Cortex of kidney (tissue), 1 donor: ENCODE results near the gene NUDT7.

Experiments
- DNase-seq: peaks from one replicate; lab custom pipeline; 2025; lab: John Stamatoyannopoulos, UW

Gene NUDT7

GRCh38 chr16:77722309-77723107 lies at the start of gene NUDT7:
Gene NUDT7 (plus strand): TSS chr16:77722514. CDS start chr16:77722583, 69 bp downstream.
- DNase-seq: no peak

- no peak for DNase-seq
Observed at GRCh38 chr16:77674888-77675287, 47.4 kb upstream of the NUDT7 start.

- no peak for DNase-seq
Observed at GRCh38 chr16:77675464-77676324, 46.6 kb upstream of the NUDT7 start.

GRCh38 chr16:77677129-77677528 lies 45.2 kb upstream of the NUDT7 start:
- DNase-seq: no peak

GRCh38 chr16:77679391-77679790 lies 42.9 kb upstream of the NUDT7 start:
- no peak for DNase-seq

- no peak for DNase-seq
Observed at GRCh38 chr16:77679901-77680300, 42.4 kb upstream of the NUDT7 start.

- DNase-seq: no peak
Observed at GRCh38 chr16:77680496-77680895, 41.8 kb upstream of the NUDT7 start.

- no peak for DNase-seq
Observed at GRCh38 chr16:77682586-77682985, 39.7 kb upstream of the NUDT7 start.

- no peak for DNase-seq
Observed at GRCh38 chr16:77683397-77684180, 38.7 kb upstream of the NUDT7 start.

GRCh38 chr16:77684181-77684526 lies 38.2 kb upstream of the NUDT7 start:
- no peak for DNase-seq

GRCh38 chr16:77686385-77686784 lies 35.9 kb upstream of the NUDT7 start:
- DNase-seq: no peak

GRCh38 chr16:77689971-77690370 lies 32.3 kb upstream of the NUDT7 start:
- no peak for DNase-seq

- DNase-seq: no peak
Observed at GRCh38 chr16:77690416-77690815, 31.9 kb upstream of the NUDT7 start.

GRCh38 chr16:77692612-77693011 lies 29.7 kb upstream of the NUDT7 start:
- no peak for DNase-seq

GRCh38 chr16:77696149-77696548 lies 26.2 kb upstream of the NUDT7 start:
- no peak for DNase-seq

- DNase-seq: no peak
Observed at GRCh38 chr16:77700846-77701245, 21.5 kb upstream of the NUDT7 start.

GRCh38 chr16:77705351-77705750 lies 17.0 kb upstream of the NUDT7 start:
- DNase-seq: no peak

GRCh38 chr16:77711179-77711578 lies 11.1 kb upstream of the NUDT7 start:
- DNase-seq: no peak

GRCh38 chr16:77711775-77712174 lies 10.5 kb upstream of the NUDT7 start:
- DNase-seq: no peak

- no peak for DNase-seq
Observed at GRCh38 chr16:77715145-77715544, 7.2 kb upstream of the NUDT7 start.

GRCh38 chr16:77721752-77722308 lies 484 bp upstream of the NUDT7 start:
- no peak for DNase-seq

- no peak for DNase-seq
Observed at GRCh38 chr16:77723108-77723514, 797 bp downstream of the NUDT7 start.
